AG04450 (cell line): ENCODE measurements around the gene FOXO1. TPM values are rescaled to one million over a fixed set of nuclear protein-coding genes. Genes with fewer than 3 reads are reported as not detected.

Source experiments
- polyA plus RNA-seq: library from polyadenylated mRNA; depleted of rRNA; stranded (reverse); fragments of >200 nt; gene quantifications from 2 replicates; pipeline ENCODE4 v1.2.3, GENCODE V29; 2011; rRNA removed

The FOXO1 gene
- polyA plus RNA-seq, 1 experiment: 0.19 TPM

Other genes starting within 250 kb of the FOXO1 start
- gene MRPS31, start 104.5 kb upstream of the FOXO1 start, polyA plus RNA-seq: 16.5 and 22.8 TPM in 2 replicates
- 8.1 and 9.9 TPM in 2 replicates for gene SLC25A15, start 123.0 kb upstream of the FOXO1 start, polyA plus RNA-seq